Keratinocyte (primary cell): ENCODE data around the gene TMUB1. TPM values are rescaled to one million over a fixed set of nuclear protein-coding genes. Genes with fewer than 3 reads are reported as not detected.

ENCODE experiments used
- DNase-seq: peaks from one replicate; pipeline ENCODE4 v3.0.0-alpha.2; 2011; ENCODE audit warnings: low read depth, missing footprints, low spot score
- FAIRE-seq: peaks from 2 replicates; lab custom pipeline; 2011; peaks lifted over from hg19 to GRCh38; lab: Jason Lieb, UNC
- H2AFZ ChIP-seq: 2 replicates; pipeline ENCODE4 v1.6.0; 2012; ENCODE audit warnings: low read length, control low read depth, inconsistent platforms; ENCODE audit not compliant: control insufficient read depth
- H3K27ac ChIP-seq: 2 replicates; pipeline ENCODE4 v1.5.1; 2011; ENCODE audit warnings: low read length; ENCODE audit not compliant: control insufficient read depth, insufficient read depth
- H3K27me3 ChIP-seq: 3 replicates; pipeline ENCODE4 v1.6.0; 2011; ENCODE audit warnings: low read length; ENCODE audit not compliant: control insufficient read depth, insufficient read depth; ENCODE audit errors: extremely low read depth
- H3K36me3 ChIP-seq, 2 experiments: 2 replicates in 1 of 2; 3 replicates in 1 of 2; pipeline ENCODE4 v1.5.1; 2011; ENCODE audit warnings: low read length in 2 of 2, mild to moderate bottlenecking in 1 of 2; ENCODE audit not compliant: control insufficient read depth in 2 of 2, insufficient read depth in 2 of 2; ENCODE audit errors: extremely low read depth in 1 of 2
- H3K4me1 ChIP-seq: 3 replicates; pipeline ENCODE4 v1.5.1; 2011; ENCODE audit warnings: low read length; ENCODE audit not compliant: control insufficient read depth, insufficient read depth; ENCODE audit errors: extremely low read depth
- H3K4me2 ChIP-seq: 3 replicates; pipeline ENCODE4 v1.6.0; 2011; ENCODE audit warnings: low read depth, low read length; ENCODE audit not compliant: control insufficient read depth, insufficient read depth; ENCODE audit errors: extremely low read depth
- H3K4me3 ChIP-seq, 3 experiments: fragments of 200-600 bp in 1 of 3; sonication (generic) in 1 of 3; 2 replicates in 2 of 3; 3 replicates in 1 of 3; pipeline ENCODE4 v1.5.1; 2011 to 2016; ENCODE audit warnings: low read length in 3 of 3, mild to moderate bottlenecking in 3 of 3, control low read depth in 2 of 3, inconsistent platforms in 1 of 3, low read depth in 1 of 3, mixed read lengths in 1 of 3, mixed run types in 1 of 3, moderate library complexity in 1 of 3; ENCODE audit not compliant: control insufficient read depth in 2 of 3, insufficient read depth in 2 of 3; ENCODE audit errors: extremely low read depth in 1 of 3
- H3K79me2 ChIP-seq: 2 replicates; pipeline ENCODE4 v1.6.0; 2012; ENCODE audit warnings: low read length; ENCODE audit not compliant: control insufficient read depth, insufficient read depth
- H3K9ac ChIP-seq: 3 replicates; pipeline ENCODE4 v1.6.0; 2011; ENCODE audit warnings: low read length; ENCODE audit not compliant: control insufficient read depth, insufficient read depth; ENCODE audit errors: extremely low read depth
- H3K9me1 ChIP-seq: 3 replicates; pipeline ENCODE4 v1.6.0; 2011; ENCODE audit warnings: low read length; ENCODE audit not compliant: control insufficient read depth, insufficient read depth; ENCODE audit errors: extremely low read depth
- H3K9me3 ChIP-seq: 2 replicates; pipeline ENCODE4 v1.5.1; 2012; ENCODE audit warnings: low read depth, low read length; ENCODE audit not compliant: control insufficient read depth
- H4K20me1 ChIP-seq: 3 replicates; pipeline ENCODE4 v1.6.0; 2011; ENCODE audit warnings: low read length; ENCODE audit not compliant: control insufficient read depth, insufficient read depth; ENCODE audit errors: extremely low read depth
- EZH2 ChIP-seq: IDR thresholded peaks from one replicate; pipeline ENCODE4 v1.6.1; 2012; ENCODE audit warnings: inconsistent platforms, mild to moderate bottlenecking, low read length, moderate library complexity
- dilution Hi-C: fragments of 300-500 bp; cut with MboI; formaldehyde crosslinking; loops from one replicate; pipeline ENCODE4 v1.7.0; 2020; ENCODE audit warnings: low sequenced_read_pairs; ENCODE audit not compliant: extremely low pct_ligation_motif_present
- polyA plus RNA-seq, 5 experiments: library from polyadenylated mRNA; depleted of rRNA in 3 of 5; stranded (reverse) in 3 of 5; stranded (forward) in 1 of 5; unstranded in 1 of 5; fragments of >200 nt; gene quantifications; 1 replicate in 1 of 5; 2 replicates in 3 of 5; 3 replicates in 1 of 5; pipeline versions ENCODE4 v1.2.1 to v1.2.3, GENCODE V29; 2011 to 2012; ENCODE audit warnings: missing spikeins in 2 of 5, low read depth in 1 of 5, low replicate concordance in 1 of 5
- TF ChIP-seq, protein P1 (sequence below), 3 experiments: IDR thresholded peaks in 1 of 3; conservative IDR thresholded peaks in 1 of 3; optimal IDR thresholded peaks in 1 of 3; 2 replicates in 2 of 3; 3 replicates in 1 of 3; pipeline versions ENCODE3 to v1.5.1; 2011; ENCODE audit warnings: low read length in 3 of 3, mild to moderate bottlenecking in 3 of 3, moderate library complexity in 2 of 3, control low read depth in 1 of 3, inconsistent platforms in 1 of 3; ENCODE audit not compliant: insufficient read depth in 2 of 3; ENCODE audit errors: extremely low read depth in 1 of 3

The TMUB1 gene
- polyA plus RNA-seq, 1 donor (not counting 4 experiments of a cell fraction or from before 2014, with no cell fraction given), result 12.2 TPM

DNA sequence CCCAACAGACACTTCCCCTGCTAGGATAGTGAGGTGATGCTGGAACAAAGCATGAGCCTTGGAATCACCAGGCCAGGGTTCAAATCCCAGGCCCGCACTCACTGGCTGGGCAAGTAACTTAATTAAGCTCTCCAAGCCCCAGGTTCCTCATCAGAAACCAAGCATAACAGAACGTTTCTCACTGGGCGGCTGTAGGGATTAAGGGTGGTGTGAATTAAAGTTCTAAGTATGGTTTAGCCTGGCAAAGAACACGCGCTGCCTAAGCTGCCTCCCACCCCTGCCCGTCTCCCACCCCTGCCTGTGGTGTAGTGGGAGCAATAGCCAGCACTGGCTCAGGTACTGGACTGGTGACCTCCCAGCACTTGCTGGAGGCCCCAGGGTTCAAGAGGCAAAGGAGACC lies 18.3 kb downstream of the TMUB1 start:
- Histone ChIP-seq H3K27me3 (no peaks in the 10 kb centered on the region), H3K9ac (no peak overlapping the region), H3K9me3 (no peaks in the 10 kb centered on the region), H3K4me1 (peaks cover 22% of the 10 kb centered on the region), H3K79me2 (peaks cover 31% of the 10 kb centered on the region), H4K20me1 (peaks cover 3% of the 10 kb centered on the region), H3K9me1 (peaks cover 4% of the 10 kb centered on the region), H3K36me3 (peaks cover 31 to 32% of the 10 kb centered on the region in 2 experiments), H3K4me2 (no peak overlapping the region), H3K27ac (no peak overlapping the region), H3K4me3 (no peak overlapping the region), H2AFZ (no peak overlapping the region)
- dilution Hi-C loops, result no loop called here
- TF ChIP-seq EZH2, result no peak
- TF ChIP-seq, protein P1, sequence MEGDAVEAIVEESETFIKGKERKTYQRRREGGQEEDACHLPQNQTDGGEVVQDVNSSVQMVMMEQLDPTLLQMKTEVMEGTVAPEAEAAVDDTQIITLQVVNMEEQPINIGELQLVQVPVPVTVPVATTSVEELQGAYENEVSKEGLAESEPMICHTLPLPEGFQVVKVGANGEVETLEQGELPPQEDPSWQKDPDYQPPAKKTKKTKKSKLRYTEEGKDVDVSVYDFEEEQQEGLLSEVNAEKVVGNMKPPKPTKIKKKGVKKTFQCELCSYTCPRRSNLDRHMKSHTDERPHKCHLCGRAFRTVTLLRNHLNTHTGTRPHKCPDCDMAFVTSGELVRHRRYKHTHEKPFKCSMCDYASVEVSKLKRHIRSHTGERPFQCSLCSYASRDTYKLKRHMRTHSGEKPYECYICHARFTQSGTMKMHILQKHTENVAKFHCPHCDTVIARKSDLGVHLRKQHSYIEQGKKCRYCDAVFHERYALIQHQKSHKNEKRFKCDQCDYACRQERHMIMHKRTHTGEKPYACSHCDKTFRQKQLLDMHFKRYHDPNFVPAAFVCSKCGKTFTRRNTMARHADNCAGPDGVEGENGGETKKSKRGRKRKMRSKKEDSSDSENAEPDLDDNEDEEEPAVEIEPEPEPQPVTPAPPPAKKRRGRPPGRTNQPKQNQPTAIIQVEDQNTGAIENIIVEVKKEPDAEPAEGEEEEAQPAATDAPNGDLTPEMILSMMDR (optimal IDR thresholded peaks at IDR 0.05 in 1 of 3, IDR thresholded peaks at IDR 0.05 in 1 of 3, conservative IDR thresholded peaks at IDR 0.05 in 1 of 3; ENCODE audit: extremely low read depth in 1 of 3, insufficient read depth in 2 of 3, low read length in 3 of 3), result no peak
- DNase-seq, result no peak
- FAIRE-seq, result no peak

DNA sequence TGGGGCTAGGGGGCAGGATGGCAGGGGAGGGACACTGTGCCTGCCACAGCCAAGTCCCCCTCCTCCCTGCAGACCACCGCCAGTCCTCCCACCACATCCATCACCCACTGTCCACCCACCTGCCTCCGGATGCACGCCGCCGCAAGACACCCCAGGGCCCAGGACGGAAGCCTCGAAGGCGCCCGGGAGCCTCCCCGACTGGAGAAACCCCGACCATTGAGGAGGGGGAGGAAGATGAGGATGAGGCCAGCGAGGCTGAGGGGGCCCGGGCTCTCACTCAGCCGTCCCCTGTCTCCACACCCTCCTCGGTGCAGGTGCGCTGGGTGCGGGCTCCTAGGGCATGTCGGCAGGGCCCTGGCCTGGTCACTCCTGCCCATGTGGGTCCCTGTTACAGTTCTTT lies 18.8 kb downstream of the TMUB1 start:
- Histone ChIP-seq H3K9me3 (no peaks in the 10 kb centered on the region), H2AFZ (no peak overlapping the region), H3K4me3 (no peak overlapping the region), H3K9me1 (peaks cover 4% of the 10 kb centered on the region), H3K4me1 (peaks cover 22% of the 10 kb centered on the region), H3K27me3 (no peaks in the 10 kb centered on the region), H3K9ac (no peak overlapping the region), H4K20me1 (peaks cover 3% of the 10 kb centered on the region), H3K36me3 (peaks cover 26 to 27% of the 10 kb centered on the region in 2 experiments), H3K27ac (no peak overlapping the region), H3K79me2 (peaks cover 35% of the 10 kb centered on the region), H3K4me2 (no peak overlapping the region)
- dilution Hi-C loops, result no loop called here
- no peak for TF ChIP-seq EZH2
- TF ChIP-seq, protein P1 (optimal IDR thresholded peaks at IDR 0.05 in 1 of 3, IDR thresholded peaks at IDR 0.05 in 1 of 3, conservative IDR thresholded peaks at IDR 0.05 in 1 of 3; ENCODE audit: extremely low read depth in 1 of 3, insufficient read depth in 2 of 3, low read length in 3 of 3), result no peak
- FAIRE-seq (no peak), DNase-seq (no peak)
